Measurements from ENCODE around the gene RAB28.

Gene RAB28

DNA sequence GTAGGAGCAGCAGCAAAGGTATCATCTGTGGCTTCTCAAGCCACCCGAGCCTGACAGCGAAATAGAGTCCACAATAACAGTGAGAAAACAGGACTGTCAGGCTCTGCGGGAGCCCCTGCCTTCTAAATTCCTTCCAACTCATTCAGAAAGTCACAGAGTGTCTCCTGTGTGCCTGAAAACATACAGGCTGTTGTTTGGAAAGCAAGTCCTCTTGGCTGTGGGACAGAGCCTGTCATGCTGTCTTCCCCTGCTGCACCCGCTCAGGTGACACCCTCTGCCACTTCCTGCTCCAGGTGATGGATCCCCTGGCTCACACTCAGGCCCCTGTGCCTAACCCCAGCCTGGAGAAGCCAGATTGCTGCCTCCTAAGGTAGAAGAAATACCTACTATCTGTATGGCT is 152.3 kb downstream of the RAB28 start:
- no CpG with 5 or more reads among the region's 4 CpGs for WGBS (ENCODE audit: extremely low coverage, insufficient coverage, insufficient read length)
- H3K14ac ChIP-seq (ENCODE audit: low read length) = no peak overlapping the region
- no peaks in the 10 kb centered on the region for H3K4me1 ChIP-seq (ENCODE audit: control insufficient read depth in 1 of 2, insufficient read depth in 2 of 2, low read length in 2 of 2)

DNA sequence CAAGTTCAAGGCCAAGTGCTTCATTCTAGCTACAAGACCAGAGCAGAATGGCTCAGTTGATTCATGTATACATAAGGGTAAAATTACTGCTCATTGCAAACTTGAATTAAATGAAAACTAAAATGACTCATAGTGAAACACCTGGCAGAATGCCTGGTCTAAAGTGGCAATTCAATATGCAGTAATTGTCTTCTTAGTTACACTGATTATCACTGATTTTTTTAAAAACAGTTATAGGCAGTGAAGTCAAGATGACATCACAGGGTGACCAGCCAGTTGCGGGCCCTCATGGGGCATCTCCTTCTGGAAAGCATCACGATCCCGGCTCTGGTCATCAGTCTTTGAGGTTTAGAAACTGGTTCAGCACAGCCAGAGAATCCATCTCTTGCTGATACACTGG is 154.2 kb downstream of the RAB28 start:
- H3K4ac ChIP-seq (ENCODE audit: low read depth, low read length) = no peak overlapping the region
- no peak overlapping the region for H4K91ac ChIP-seq (ENCODE audit: low read depth, low read length)
- no peak overlapping the region for H3K27ac ChIP-seq (ENCODE audit: low read depth, low read length)
- no peaks in the 10 kb centered on the region for H3K27me3 ChIP-seq (ENCODE audit: insufficient read depth, low read length)
- no peaks in the 10 kb centered on the region for H3K9me3 ChIP-seq (ENCODE audit: insufficient read depth, low read depth, low read length)
- no peaks in the 10 kb centered on the region for H3K4me1 ChIP-seq (ENCODE audit: control insufficient read depth in 1 of 2, insufficient read depth in 2 of 2, low read length in 2 of 2)
- H3K79me1 ChIP-seq (ENCODE audit: low read length) = no peaks in the 10 kb centered on the region
- H4K8ac ChIP-seq (ENCODE audit: low read depth, low read length) = no peak overlapping the region
- H2BK5ac ChIP-seq (ENCODE audit: low read depth, low read length, poor library complexity) = no peak overlapping the region
- H3K4me2 ChIP-seq (ENCODE audit: low read length) = no peak overlapping the region
- H3K79me2 ChIP-seq (ENCODE audit: control insufficient read depth, insufficient read depth, low read length, poor library complexity) = no peaks in the 10 kb centered on the region
- no peak overlapping the region for H4K12ac ChIP-seq (ENCODE audit: low read depth, low read length)
- H2BK12ac ChIP-seq (ENCODE audit: low read length) = no peak overlapping the region
- no peak overlapping the region for H3K18ac ChIP-seq (ENCODE audit: low read length)
- no peak overlapping the region for H2AFZ ChIP-seq (ENCODE audit: insufficient read depth, low read length, poor library complexity)
- no peak overlapping the region for H3K4me3 ChIP-seq (ENCODE audit: low read depth, low read length)
- no CpG with 5 or more reads among the region's 3 CpGs for WGBS (ENCODE audit: extremely low coverage, insufficient coverage, insufficient read length)
- DNase-seq = no peak
- H2BK120ac ChIP-seq (ENCODE audit: insufficient read depth, low read length, poor library complexity) = no peak overlapping the region
- H3K9ac ChIP-seq (ENCODE audit: low read length) = no peak overlapping the region
- no peak overlapping the region for H3K23ac ChIP-seq (ENCODE audit: low read length)
- H2AK5ac ChIP-seq (ENCODE audit: low read length) = no peak overlapping the region
- H3K14ac ChIP-seq (ENCODE audit: low read length) = no peak overlapping the region
- no peaks in the 10 kb centered on the region for H3K36me3 ChIP-seq (ENCODE audit: control insufficient read depth in 1 of 2, insufficient read depth in 2 of 2, low read length in 2 of 2)

More for the DNA sequence above, 152.3 kb downstream of the RAB28 start:
- Histone ChIP-seq H3K4me3 (ENCODE audit: low read depth, low read length) (no peak overlapping the region), H2AK5ac (ENCODE audit: low read length) (no peak overlapping the region), H2BK5ac (ENCODE audit: low read depth, low read length, poor library complexity) (no peak overlapping the region), H3K27me3 (ENCODE audit: insufficient read depth, low read length) (no peaks in the 10 kb centered on the region), H4K12ac (ENCODE audit: low read depth, low read length) (no peak overlapping the region), H3K18ac (ENCODE audit: low read length) (no peak overlapping the region), H3K9me3 (ENCODE audit: insufficient read depth, low read depth, low read length) (no peaks in the 10 kb centered on the region), H2BK12ac (ENCODE audit: low read length) (no peak overlapping the region), H4K91ac (ENCODE audit: low read depth, low read length) (no peak overlapping the region), H3K79me2 (ENCODE audit: control insufficient read depth, insufficient read depth, low read length, poor library complexity) (no peaks in the 10 kb centered on the region), H2AFZ (ENCODE audit: insufficient read depth, low read length, poor library complexity) (no peak overlapping the region), H3K36me3 (ENCODE audit: control insufficient read depth in 1 of 2, insufficient read depth in 2 of 2, low read length in 2 of 2) (no peaks in the 10 kb centered on the region), H4K8ac (ENCODE audit: low read depth, low read length) (no peak overlapping the region), H2BK120ac (ENCODE audit: insufficient read depth, low read length, poor library complexity) (no peak overlapping the region), H3K9ac (ENCODE audit: low read length) (no peak overlapping the region), H3K4me2 (ENCODE audit: low read length) (no peak overlapping the region), H3K4ac (ENCODE audit: low read depth, low read length) (no peak overlapping the region), H3K23ac (ENCODE audit: low read length) (no peak overlapping the region), H3K79me1 (ENCODE audit: low read length) (no peaks in the 10 kb centered on the region), H3K27ac (ENCODE audit: low read depth, low read length) (no peak overlapping the region)
- DNase-seq = no peak

DNA sequence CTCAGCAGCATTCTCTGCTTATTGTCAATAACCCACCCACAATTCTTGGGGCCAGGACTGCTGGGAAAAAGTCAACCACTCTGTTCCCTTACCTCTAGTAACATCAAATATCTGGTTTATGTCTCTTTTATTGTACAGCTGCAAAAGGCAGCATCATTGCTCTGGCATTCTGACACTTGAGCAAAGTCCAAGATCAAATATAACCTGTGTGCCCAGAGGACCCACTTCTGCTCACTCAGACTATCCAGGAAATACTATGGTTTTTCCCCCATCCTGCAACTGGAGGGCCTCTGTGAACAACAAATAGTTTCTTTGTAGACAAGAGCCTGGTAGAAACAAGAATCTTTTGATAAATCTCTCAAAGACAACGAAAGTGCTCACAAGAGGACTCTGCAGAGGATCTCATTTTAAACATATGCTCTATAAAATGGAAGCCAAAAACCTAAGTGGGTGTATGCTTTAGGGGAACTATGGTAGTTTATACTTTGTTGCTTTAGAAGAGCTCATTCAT is 154.7 kb downstream of the RAB28 start:
- no peak overlapping the region for H3K14ac ChIP-seq (ENCODE audit: low read length)
- H2BK5ac ChIP-seq (ENCODE audit: low read depth, low read length, poor library complexity) = no peak overlapping the region
- no peak for DNase-seq
- H3K9ac ChIP-seq (ENCODE audit: low read length) = no peak overlapping the region
- no peak overlapping the region for H4K91ac ChIP-seq (ENCODE audit: low read depth, low read length)
- no peaks in the 10 kb centered on the region for H3K79me1 ChIP-seq (ENCODE audit: low read length)
- no peaks in the 10 kb centered on the region for H3K79me2 ChIP-seq (ENCODE audit: control insufficient read depth, insufficient read depth, low read length, poor library complexity)
- no peaks in the 10 kb centered on the region for H3K36me3 ChIP-seq (ENCODE audit: control insufficient read depth in 1 of 2, insufficient read depth in 2 of 2, low read length in 2 of 2)
- no peak overlapping the region for H2AFZ ChIP-seq (ENCODE audit: insufficient read depth, low read length, poor library complexity)
- H4K8ac ChIP-seq (ENCODE audit: low read depth, low read length) = no peak overlapping the region
- H3K18ac ChIP-seq (ENCODE audit: low read length) = no peak overlapping the region
- no peak overlapping the region for H2AK5ac ChIP-seq (ENCODE audit: low read length)
- H4K12ac ChIP-seq (ENCODE audit: low read depth, low read length) = no peak overlapping the region
- no peaks in the 10 kb centered on the region for H3K4me1 ChIP-seq (ENCODE audit: control insufficient read depth in 1 of 2, insufficient read depth in 2 of 2, low read length in 2 of 2)
- H3K4me3 ChIP-seq (ENCODE audit: low read depth, low read length) = no peak overlapping the region
- no peak overlapping the region for H3K4ac ChIP-seq (ENCODE audit: low read depth, low read length)
- H3K27me3 ChIP-seq (ENCODE audit: insufficient read depth, low read length) = no peaks in the 10 kb centered on the region
- H3K27ac ChIP-seq (ENCODE audit: low read depth, low read length) = no peak overlapping the region
- H3K23ac ChIP-seq (ENCODE audit: low read length) = no peak overlapping the region
- H2BK120ac ChIP-seq (ENCODE audit: insufficient read depth, low read length, poor library complexity) = no peak overlapping the region
- no peak overlapping the region for H3K4me2 ChIP-seq (ENCODE audit: low read length)
- WGBS (ENCODE audit: extremely low coverage, insufficient coverage, insufficient read length) = no CpG with 5 or more reads among the region's 1 CpG
- H2BK12ac ChIP-seq (ENCODE audit: low read length) = no peak overlapping the region
- H3K9me3 ChIP-seq (ENCODE audit: insufficient read depth, low read depth, low read length) = no peaks in the 10 kb centered on the region

DNA sequence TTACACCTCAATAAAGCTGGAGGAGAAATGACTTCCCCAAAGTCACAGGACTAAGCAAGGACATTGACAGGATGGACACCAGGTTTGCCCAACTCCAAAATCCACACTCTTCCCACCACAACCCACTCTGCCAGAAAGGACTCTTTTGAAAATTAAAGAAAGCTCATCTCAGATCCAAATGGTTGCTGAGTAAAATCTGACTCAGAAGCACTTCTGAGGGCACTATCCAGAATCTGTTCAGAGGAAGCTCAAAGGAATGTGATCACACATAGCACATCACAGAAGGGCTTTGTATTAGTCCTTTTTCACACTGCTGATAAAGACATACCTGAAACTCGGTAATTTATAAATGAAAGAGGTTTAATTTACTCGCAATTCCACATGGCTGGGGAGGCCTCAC is 155.5 kb downstream of the RAB28 start:
- Histone ChIP-seq H3K36me3 (ENCODE audit: control insufficient read depth in 1 of 2, insufficient read depth in 2 of 2, low read length in 2 of 2) (no peaks in the 10 kb centered on the region), H2BK5ac (ENCODE audit: low read depth, low read length, poor library complexity) (no peak overlapping the region), H3K4me3 (ENCODE audit: low read depth, low read length) (no peak overlapping the region), H4K12ac (ENCODE audit: low read depth, low read length) (no peak overlapping the region), H3K4me2 (ENCODE audit: low read length) (no peak overlapping the region), H3K4me1 (ENCODE audit: control insufficient read depth in 1 of 2, insufficient read depth in 2 of 2, low read length in 2 of 2) (no peaks in the 10 kb centered on the region), H3K4ac (ENCODE audit: low read depth, low read length) (no peak overlapping the region), H3K9ac (ENCODE audit: low read length) (no peak overlapping the region), H2BK12ac (ENCODE audit: low read length) (no peak overlapping the region), H3K18ac (ENCODE audit: low read length) (no peak overlapping the region), H2BK120ac (ENCODE audit: insufficient read depth, low read length, poor library complexity) (no peak overlapping the region), H3K79me2 (ENCODE audit: control insufficient read depth, insufficient read depth, low read length, poor library complexity) (no peaks in the 10 kb centered on the region), H3K27me3 (ENCODE audit: insufficient read depth, low read length) (no peaks in the 10 kb centered on the region), H4K91ac (ENCODE audit: low read depth, low read length) (no peak overlapping the region), H3K27ac (ENCODE audit: low read depth, low read length) (no peak overlapping the region), H2AK5ac (ENCODE audit: low read length) (no peak overlapping the region), H3K9me3 (ENCODE audit: insufficient read depth, low read depth, low read length) (no peaks in the 10 kb centered on the region), H3K14ac (ENCODE audit: low read length) (no peak overlapping the region), H4K8ac (ENCODE audit: low read depth, low read length) (no peak overlapping the region), H2AFZ (ENCODE audit: insufficient read depth, low read length, poor library complexity) (no peak overlapping the region), H3K23ac (ENCODE audit: low read length) (no peak overlapping the region), H3K79me1 (ENCODE audit: low read length) (no peaks in the 10 kb centered on the region)
- WGBS (ENCODE audit: extremely low coverage, insufficient coverage, insufficient read length) = no CpG with 5 or more reads among the region's 2 CpGs
- DNase-seq = no peak
